GM19239 (cell line): ENCODE measurements around the gene ZFP36L2.
A peak's percentile ranks its signal among the peaks of the same experiment; 100 is the strongest.
"Not testable (repeated sequence)": the region's sequence is repeated elsewhere in the genome, so short reads cannot be mapped to it uniquely, and the experiment has no call there.

ENCODE experiments used
- DNase-seq: peaks from one replicate; pipeline ENCODE4 v3.0.0; 2011; ENCODE audit warnings: low spot score; ENCODE audit not compliant: insufficient read length
- FAIRE-seq: peaks from 2 replicates; lab custom pipeline; 2011; peaks lifted over from hg19 to GRCh38; lab: Jason Lieb, UNC

Gene ZFP36L2

DNA sequence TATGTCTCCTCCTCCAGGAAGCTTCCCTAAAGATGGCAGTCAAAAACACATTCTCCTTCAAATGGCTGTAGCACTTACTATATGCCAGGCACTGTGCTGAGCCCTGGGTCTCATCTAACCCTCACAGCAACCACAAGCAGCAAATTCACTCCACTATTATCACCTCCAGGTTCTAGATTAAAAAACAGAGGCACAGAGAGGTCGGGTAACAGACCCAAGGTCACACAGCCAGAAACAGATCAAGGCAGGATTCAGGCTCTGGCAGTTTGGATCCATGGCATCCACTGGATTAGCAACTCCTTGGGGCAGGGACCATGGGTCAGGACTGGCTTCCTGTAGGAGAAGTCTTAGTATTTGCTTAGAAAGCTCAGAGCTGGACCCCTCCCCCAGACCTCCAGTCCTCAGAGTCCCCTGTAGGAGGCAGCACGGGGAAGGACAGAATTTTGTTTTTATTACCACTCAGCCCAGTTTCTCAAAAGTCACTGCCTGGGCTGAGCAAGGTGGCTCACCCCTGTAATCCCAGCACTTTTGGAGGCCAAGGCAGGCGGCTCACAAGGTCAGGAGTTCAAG, 34.4 kb downstream of the ZFP36L2 start:
- DNase-seq: no peak
- no peak for FAIRE-seq

GRCh38 chr2:43190311-43191052, 35.9 kb downstream of the ZFP36L2 start:
- DNase-seq: no peak
- FAIRE-seq: no peak

DNA sequence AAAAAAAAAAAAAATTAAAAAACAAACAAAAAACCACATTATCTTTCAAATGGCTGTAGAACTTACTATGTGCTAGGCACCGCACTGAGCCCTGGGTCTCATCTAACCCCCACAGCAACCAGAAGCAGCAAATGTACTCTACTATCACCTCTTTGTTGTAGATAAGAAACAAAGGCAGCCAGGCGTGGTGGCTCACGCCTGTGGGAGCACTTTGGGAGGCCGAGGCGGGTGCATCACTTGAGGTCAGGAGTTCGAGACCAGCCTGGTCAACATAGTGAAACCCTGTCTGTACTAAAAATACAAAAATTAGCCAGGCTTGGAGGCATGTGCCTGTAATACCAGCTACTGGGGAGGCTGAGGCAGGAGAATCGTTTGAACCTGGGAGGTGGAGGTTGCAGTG, 36.5 kb downstream of the ZFP36L2 start:
- FAIRE-seq, DNase-seq: not testable (repeated sequence)

GRCh38 chr2:43188561-43189386, 37.6 kb downstream of the ZFP36L2 start:
- no peak for FAIRE-seq
- DNase-seq: no peak

- FAIRE-seq: no peak
- DNase-seq: no peak
These were observed 39.6 kb downstream of the ZFP36L2 start for GRCh38 chr2:43186679-43187374.

GRCh38 chr2:43186321-43186678, 40.1 kb downstream of the ZFP36L2 start:
- FAIRE-seq: no peak
- no peak for DNase-seq

- no peak for DNase-seq
- FAIRE-seq: no peak
These were observed 41.3 kb downstream of the ZFP36L2 start for GRCh38 chr2:43185146-43185545.

GRCh38 chr2:43184339-43184895, 42.0 kb downstream of the ZFP36L2 start:
- no peak for FAIRE-seq
- DNase-seq: no peak

DNA sequence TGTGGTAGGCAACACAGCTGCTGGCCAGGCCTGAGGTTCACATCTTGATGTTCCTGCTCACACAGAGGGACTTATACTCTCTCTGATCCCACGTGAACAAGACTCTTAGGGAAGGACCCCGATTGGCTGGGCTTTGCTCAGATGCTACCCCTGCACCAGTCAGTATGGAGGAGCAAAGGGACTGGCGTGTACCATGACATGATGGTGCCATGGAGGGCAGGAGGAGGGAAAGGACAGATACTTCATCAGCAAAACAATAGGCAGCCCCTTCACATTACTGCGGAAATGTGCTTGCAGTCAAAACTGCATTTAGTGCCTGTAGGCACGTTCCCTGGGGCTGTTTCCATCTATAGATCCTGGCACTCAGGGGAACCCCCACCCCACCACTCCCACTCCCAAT, 42.7 kb downstream of the ZFP36L2 start:
- DNase-seq (no peak), FAIRE-seq (no peak)

DNA sequence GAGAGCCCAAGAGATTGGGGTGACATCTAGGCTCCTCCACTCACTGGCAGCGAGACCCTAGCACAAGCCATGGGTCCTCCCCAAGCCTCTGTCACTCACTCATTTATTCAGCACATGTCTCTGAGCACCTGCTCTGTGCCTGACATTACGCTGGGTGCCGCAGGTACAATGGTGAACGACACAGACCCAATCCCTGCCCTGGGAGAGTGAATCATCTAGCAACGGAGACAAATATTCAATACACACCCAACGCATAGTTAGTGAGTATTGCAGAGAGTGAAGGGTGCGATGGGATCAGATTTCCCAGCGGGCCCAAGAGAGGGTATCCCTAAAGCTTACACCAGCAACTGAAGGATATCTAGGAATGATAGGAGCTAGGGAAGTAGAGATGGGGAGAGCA, 45.5 kb downstream of the ZFP36L2 start:
- no peak for FAIRE-seq
- no peak for DNase-seq

DNA sequence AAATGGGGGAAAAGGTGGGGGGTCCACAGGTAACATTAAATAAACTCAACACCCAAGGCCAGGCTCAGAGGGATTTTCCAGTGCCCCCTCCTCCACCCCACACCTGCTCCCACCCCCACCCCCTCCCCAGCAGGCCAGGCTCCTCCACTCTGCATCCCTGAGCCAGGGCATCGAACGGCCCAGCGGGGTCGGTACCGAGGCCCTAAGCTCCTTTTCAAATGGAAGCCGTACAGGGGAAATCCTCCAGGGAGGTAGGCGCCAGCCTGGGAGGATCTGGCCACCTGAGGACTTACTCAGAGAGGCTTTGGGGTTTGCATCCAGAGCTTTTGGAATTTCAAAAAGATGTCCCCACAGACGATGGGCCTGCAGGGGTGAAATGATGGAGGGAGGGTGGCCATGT, 46.5 kb downstream of the ZFP36L2 start:
- DNase-seq (no peak), FAIRE-seq (no peak)

DNA sequence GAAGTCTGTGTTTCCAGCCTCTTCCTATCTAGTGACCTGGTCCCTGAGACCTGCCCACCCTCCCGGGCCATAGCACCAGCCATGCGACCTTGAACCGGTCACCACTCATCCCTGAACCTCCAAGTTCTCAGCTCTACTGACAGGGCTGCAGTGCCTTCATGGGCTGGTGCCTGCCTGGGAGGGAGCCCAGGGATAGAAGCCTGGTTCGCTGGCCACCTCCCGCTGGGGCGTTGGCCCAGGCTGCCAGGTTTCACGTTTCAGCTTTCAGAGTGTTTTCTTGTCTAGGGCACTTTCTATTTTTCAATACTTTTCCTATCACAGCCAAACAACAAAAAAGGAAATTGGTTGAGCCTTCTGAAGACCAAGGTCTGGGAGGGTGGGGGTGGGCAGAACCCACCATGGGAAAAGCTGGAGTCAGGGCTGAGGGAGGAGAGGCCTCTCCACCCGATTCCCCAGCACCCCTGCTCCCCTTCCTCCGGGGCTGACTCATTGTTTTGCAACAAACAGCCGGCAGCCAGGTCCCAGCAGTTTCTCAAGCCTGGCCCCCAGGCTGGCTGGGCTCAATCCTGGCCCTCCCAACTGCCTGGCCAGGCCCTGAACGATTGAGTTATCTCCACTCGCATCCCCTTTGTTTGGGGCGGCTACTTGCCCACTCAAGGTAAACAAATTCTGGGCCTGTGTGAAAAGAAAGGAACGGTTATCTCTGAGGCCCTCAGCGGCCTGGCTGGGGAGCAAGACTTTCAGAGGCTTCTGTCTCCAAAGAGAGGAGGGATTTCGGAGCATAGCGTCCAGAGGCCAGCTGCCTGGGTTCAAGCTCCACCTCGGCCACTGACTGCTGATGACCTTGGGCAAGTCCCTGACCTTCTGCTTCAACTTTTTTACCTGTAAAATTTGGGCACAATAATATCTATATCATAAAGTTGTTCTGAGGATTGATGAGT, 47.5 kb downstream of the ZFP36L2 start:
- no peak for FAIRE-seq
- DNase-seq: no peak

- FAIRE-seq (no peak), DNase-seq (no peak)
These were observed 48.3 kb downstream of the ZFP36L2 start for GRCh38 chr2:43178055-43178598.

DNA sequence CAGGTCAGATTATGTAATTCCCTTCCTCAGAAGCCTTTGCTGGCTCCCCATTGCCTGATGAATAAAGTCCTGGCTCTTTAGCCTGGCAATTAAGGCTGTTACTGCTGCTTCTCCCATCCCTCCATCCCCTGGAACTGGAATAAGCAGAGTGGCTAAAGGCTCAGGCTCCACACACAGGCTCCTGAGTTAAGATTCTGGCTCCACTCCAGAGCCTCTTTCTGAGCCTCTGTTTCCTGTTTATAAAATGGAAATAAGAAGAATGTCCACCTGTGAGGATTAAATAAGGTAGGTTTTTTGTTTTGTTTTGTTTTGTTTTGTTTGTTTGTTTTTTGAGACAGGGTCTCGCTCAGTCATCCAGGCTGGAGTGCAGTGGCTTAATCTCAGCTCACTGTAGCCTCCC, 50.0 kb downstream of the ZFP36L2 start:
- DNase-seq: no peak
- no peak for FAIRE-seq

- no peak for DNase-seq
- no peak for FAIRE-seq
These were observed 50.5 kb downstream of the ZFP36L2 start for GRCh38 chr2:43175876-43176275.

- FAIRE-seq (no peak), DNase-seq (no peak)
These were observed 51.4 kb downstream of the ZFP36L2 start for GRCh38 chr2:43175020-43175441.

GRCh38 chr2:43174368-43174916, 52.0 kb downstream of the ZFP36L2 start:
- DNase-seq (peak; percentile 86), FAIRE-seq (peak; percentile 93)
